NCI-H345 treated with DMSO at 0.1 percent for 48 hours (cell line): ENCODE measurements around the gene CSK.

ENCODE experiments used
- DNase-seq: peaks from one replicate; lab custom pipeline; 2025; ENCODE audit not compliant: unreplicated experiment; lab: John Stamatoyannopoulos, UW

Gene CSK

GRCh38 chr15:74825866-74826265 lies 44.0 kb downstream of the CSK start:
- no peak for DNase-seq

GRCh38 chr15:74826364-74826819 lies 44.5 kb downstream of the CSK start, which contains the start of gene CPLX3:
TSS of gene CPLX3 (plus strand) at chr15:74826627. CDS start at chr15:74826704, 77 bp downstream.
- DNase-seq = no peak

- no peak for DNase-seq
Measured at GRCh38 chr15:74826921-74827320, 45.0 kb downstream of the CSK start.

- DNase-seq = no peak
Measured at GRCh38 chr15:74827614-74828013, 45.7 kb downstream of the CSK start.

GRCh38 chr15:74828835-74829234 lies 47.0 kb downstream of the CSK start:
- DNase-seq = no peak

- DNase-seq = no peak
Measured at GRCh38 chr15:74829486-74829885, 47.6 kb downstream of the CSK start.

- DNase-seq = no peak
Measured at GRCh38 chr15:74829991-74830390, 48.1 kb downstream of the CSK start.

- DNase-seq = no peak
Measured at GRCh38 chr15:74830868-74831267, 49.0 kb downstream of the CSK start.

GRCh38 chr15:74831813-74832495 lies 50.1 kb downstream of the CSK start:
- no peak for DNase-seq

- no peak for DNase-seq
Measured at GRCh38 chr15:74832826-74833225, 50.9 kb downstream of the CSK start.

GRCh38 chr15:74833376-74834107 lies 51.7 kb downstream of the CSK start:
- no peak for DNase-seq

- no peak for DNase-seq
Measured at GRCh38 chr15:74835312-74835823, 53.5 kb downstream of the CSK start.

GRCh38 chr15:74836846-74837245 lies 55.0 kb downstream of the CSK start:
- DNase-seq = no peak

- no peak for DNase-seq
Measured at GRCh38 chr15:74837482-74838136, 55.7 kb downstream of the CSK start.

- DNase-seq = no peak
Measured at GRCh38 chr15:74838137-74838516, 56.2 kb downstream of the CSK start.

GRCh38 chr15:74838746-74839525 lies 57.1 kb downstream of the CSK start:
- no peak for DNase-seq

GRCh38 chr15:74839526-74840395 lies 57.9 kb downstream of the CSK start:
- DNase-seq = no peak

GRCh38 chr15:74840851-74841775 lies 59.2 kb downstream of the CSK start:
- no peak for DNase-seq

GRCh38 chr15:74841891-74842373 lies 60.1 kb downstream of the CSK start:
- DNase-seq = no peak
